Sigmoid colon (tissue), 7 donors: ENCODE measurements around the gene LRRC47. TPM values are rescaled to one million over a fixed set of nuclear protein-coding genes. Genes with fewer than 3 reads are reported as not detected.
A peak's percentile ranks its signal among the peaks of the same experiment; 100 is the strongest.

Experiments
- DNase-seq: peaks from one replicate; pipeline ENCODE4 v3.0.0-alpha.2; 2019
- H3K27ac ChIP-seq, 4 donors: fragments of 200-600 bp; sonication (generic); one replicate each; pipeline ENCODE4 v1.5.1; 2016 to 2019; ENCODE audit warnings: mild to moderate bottlenecking in 1 of 4
- H3K27me3 ChIP-seq, 3 donors: fragments of 200-600 bp; sonication (generic); one replicate each; pipeline ENCODE4 v1.5.1; 2019; ENCODE audit warnings: mild to moderate bottlenecking in 1 of 3
- H3K36me3 ChIP-seq, 4 donors: fragments of 200-600 bp; sonication (generic); one replicate each; pipeline ENCODE4 v1.5.1; 2016 to 2019
- H3K4me1 ChIP-seq, 4 donors: fragments of 200-600 bp; sonication (generic); one replicate each; pipeline ENCODE4 v1.5.1; 2017 to 2019
- H3K4me3 ChIP-seq, 4 donors: fragments of 200-600 bp; sonication (generic); one replicate each; pipeline ENCODE4 v1.5.1; 2017 to 2019; ENCODE audit warnings: mild to moderate bottlenecking in 2 of 4, moderate library complexity in 1 of 4
- H3K9me3 ChIP-seq, 4 donors: fragments of 200-600 bp in 3 of 4; sonication (generic) in 3 of 4; one replicate each; pipeline versions ENCODE4 v1.5.1 to v1.6.1; 2013 to 2019
- EP300 ChIP-seq, 4 donors: sonication (generic); formaldehyde crosslinking; IDR thresholded peaks; one replicate each; pipeline ENCODE4 v1.6.1; 2017; ENCODE audit warnings: antibody characterized with exemption in 4 of 4
- POLR2A ChIP-seq, 2 donors: fragments of 450-650 bp; IDR thresholded peaks; one replicate each; pipeline ENCODE4 v1.6.1; 2016; ENCODE audit warnings: antibody characterized with exemption in 2 of 2, mild to moderate bottlenecking in 2 of 2, moderate library complexity in 2 of 2
- POLR2AphosphoS5 ChIP-seq, 4 donors: sonication (generic); formaldehyde crosslinking; IDR thresholded peaks; one replicate each; pipeline ENCODE4 v1.6.1; 2017; ENCODE audit warnings: antibody characterized with exemption in 4 of 4
- WGBS, 2 donors: extraction: QIAGEN DNeasy Blood & Tissue Kit; methylation state at CpG; one replicate each; pipeline ENCODE4 v1.1.7; 2013; 5-methylcytosine and 5-hydroxymethylcytosine counted together
- intact Hi-C: fragments of 100-400 bp; cut with DNase I; formaldehyde crosslinking; loops from one replicate; pipeline ENCODE4 v1.15.1; 2023
- polyA plus RNA-seq, 3 donors: library from polyadenylated mRNA; stranded (reverse); fragments of 200-250 nt; gene quantifications; one replicate each; pipeline ENCODE4 v1.2.3, GENCODE V29; 2013
- total RNA-seq, 4 donors: library from RNA; depleted of rRNA; stranded (reverse); fragments of >200 nt; gene quantifications; one replicate each; pipeline ENCODE4 v1.1.0, GENCODE V29; 2016
- TF ChIP-seq, protein P1 (sequence below), 4 experiments: fragments of 450-650 bp in 3 of 4; fragments of 200-600 bp in 1 of 4; IDR thresholded peaks; one replicate each; pipeline ENCODE4 v1.5.1; 2016 to 2019; ENCODE audit warnings: antibody characterized with exemption in 4 of 4, mild to moderate bottlenecking in 3 of 4, moderate library complexity in 2 of 4
- donor health status: healthy with polysubstance abuse.
- donor health status: Bipolar disorder and iron deficiency.
- donor health status: healthy.

LRRC47 gene
- total and polyA plus RNA-seq, 7 donors = 11.4 to 36.4 (median 26.7) TPM

DNA sequence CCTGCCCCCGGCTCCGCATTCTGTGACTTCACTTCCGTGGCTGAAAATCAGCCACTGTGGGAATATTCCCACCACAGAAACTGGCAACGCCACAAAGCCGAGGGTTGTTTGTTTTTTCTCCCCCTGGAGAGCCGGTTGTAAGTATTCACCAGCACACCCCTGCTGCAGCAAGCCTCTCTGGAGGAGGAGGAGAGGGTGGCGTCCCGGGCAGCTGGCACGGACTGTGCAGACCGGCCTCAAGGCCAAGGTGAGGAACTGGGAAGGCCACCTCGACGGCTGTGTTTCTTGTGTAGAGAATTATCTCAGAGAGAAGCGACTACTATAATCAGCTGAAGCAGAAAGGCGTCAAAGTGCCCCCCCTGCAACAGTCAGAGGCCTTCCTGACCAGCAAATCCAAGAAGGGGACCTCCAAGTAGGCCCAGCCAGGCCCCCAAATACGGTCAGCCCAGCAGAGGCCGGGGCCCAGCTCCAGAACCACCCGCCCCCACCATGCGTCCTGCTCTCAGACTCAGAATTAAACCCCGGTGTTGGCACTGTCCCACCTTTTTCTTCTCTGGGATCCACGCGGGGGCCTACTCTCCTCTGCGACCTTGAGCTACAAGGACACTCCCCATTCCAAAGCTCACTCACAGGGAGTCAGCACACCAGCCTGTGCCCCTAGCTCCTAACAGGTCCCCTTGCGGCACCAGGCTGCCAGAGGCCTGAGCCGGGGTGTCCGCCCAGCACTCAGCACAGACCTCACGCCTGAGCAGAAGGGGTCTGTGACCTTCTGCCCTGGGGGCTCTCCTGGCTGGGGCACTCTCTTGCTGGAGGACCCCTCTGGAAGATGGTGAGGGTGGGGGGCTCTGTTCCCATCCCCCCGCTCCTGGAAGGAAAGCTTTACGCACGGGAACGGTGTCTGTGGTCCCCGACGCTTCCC lies 24.9 kb downstream of the LRRC47 start:
- whole genome bisulfite sequencing, 2 donors = 40 to 59% methylated on average over 32 of the region's 32 CpGs
- Histone ChIP-seq H3K27ac (peak overlapping the region; percentile 43 to 89 (median 70)), H3K9me3 (no peaks in the 10 kb centered on the region), H3K36me3 (no peaks in the 10 kb centered on the region), H3K27me3 (no peaks in the 10 kb centered on the region), H3K4me3 (peak overlapping the region; percentile 47 to 86 (median 68)), H3K4me1 (peaks cover 0 to 38% (median 32%) of the 10 kb centered on the region in 4 donors)
- no peak for DNase-seq
- TF ChIP-seq POLR2AphosphoS5 (IDR thresholded peaks at IDR 0.05) = no peak
- TF ChIP-seq, protein P1, sequence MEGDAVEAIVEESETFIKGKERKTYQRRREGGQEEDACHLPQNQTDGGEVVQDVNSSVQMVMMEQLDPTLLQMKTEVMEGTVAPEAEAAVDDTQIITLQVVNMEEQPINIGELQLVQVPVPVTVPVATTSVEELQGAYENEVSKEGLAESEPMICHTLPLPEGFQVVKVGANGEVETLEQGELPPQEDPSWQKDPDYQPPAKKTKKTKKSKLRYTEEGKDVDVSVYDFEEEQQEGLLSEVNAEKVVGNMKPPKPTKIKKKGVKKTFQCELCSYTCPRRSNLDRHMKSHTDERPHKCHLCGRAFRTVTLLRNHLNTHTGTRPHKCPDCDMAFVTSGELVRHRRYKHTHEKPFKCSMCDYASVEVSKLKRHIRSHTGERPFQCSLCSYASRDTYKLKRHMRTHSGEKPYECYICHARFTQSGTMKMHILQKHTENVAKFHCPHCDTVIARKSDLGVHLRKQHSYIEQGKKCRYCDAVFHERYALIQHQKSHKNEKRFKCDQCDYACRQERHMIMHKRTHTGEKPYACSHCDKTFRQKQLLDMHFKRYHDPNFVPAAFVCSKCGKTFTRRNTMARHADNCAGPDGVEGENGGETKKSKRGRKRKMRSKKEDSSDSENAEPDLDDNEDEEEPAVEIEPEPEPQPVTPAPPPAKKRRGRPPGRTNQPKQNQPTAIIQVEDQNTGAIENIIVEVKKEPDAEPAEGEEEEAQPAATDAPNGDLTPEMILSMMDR (IDR thresholded peaks at IDR 0.05) = no peak
- no peak for TF ChIP-seq POLR2A (IDR thresholded peaks at IDR 0.05)
- no peak for TF ChIP-seq EP300 (IDR thresholded peaks at IDR 0.05)
- intact Hi-C loops = loop anchor here (2.0 kb wide), 2 partner anchors 25 kb away; partner anchors contain the start of gene LRRC47

DNA sequence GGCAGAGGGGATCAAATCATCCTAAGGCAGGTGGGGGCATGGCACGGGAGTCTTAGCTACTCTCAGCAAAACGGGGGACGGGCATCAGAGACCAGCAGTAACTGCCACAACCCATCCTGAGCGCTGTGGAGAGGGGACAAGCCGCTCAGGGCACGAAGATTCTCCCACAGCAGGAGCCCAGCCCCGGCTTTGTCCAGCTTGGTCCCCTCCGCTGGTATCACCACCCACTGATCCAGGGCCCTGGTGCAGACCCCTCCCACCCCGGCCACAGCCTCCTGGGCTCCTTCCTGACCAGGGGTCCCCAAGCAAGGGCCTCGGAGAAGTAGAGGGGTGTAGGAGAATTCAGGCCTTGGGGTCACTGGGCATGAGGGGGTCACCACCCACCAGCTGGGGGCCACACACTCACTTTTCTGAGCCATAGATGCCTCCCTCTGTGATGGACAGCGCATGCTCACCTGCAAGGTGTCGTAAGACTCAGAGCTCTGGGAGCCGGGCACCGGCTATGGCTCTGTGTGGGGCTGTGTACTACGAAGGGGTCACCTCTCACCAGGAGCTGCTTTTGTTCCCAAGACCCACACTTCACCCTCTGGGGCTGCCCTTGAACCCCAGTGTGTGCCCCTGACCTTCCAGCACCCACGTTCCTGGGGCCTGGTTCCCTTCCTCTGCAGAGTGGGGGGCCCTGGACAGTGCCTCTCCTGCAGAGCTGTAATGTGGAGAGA lies 26.1 kb downstream of the LRRC47 start:
- Histone ChIP-seq H3K36me3 (no peaks in the 10 kb centered on the region), H3K4me1 (peaks cover 0 to 27% (median 24%) of the 10 kb centered on the region in 4 donors), H3K9me3 (no peaks in the 10 kb centered on the region), H3K27me3 (no peaks in the 10 kb centered on the region), H3K4me3 (no peak overlapping the region), H3K27ac (no peak overlapping the region)
- 88 to 89% methylated on average over 16 of the region's 16 CpGs for WGBS, 2 donors
- TF ChIP-seq POLR2A (IDR thresholded peaks at IDR 0.05) = no peak
- no peak for TF ChIP-seq POLR2AphosphoS5 (IDR thresholded peaks at IDR 0.05)
- TF ChIP-seq, protein P1 (IDR thresholded peaks at IDR 0.05) = no peak
- no peak for TF ChIP-seq EP300 (IDR thresholded peaks at IDR 0.05)
- no peak for DNase-seq
- intact Hi-C loops = no loop called here

DNA sequence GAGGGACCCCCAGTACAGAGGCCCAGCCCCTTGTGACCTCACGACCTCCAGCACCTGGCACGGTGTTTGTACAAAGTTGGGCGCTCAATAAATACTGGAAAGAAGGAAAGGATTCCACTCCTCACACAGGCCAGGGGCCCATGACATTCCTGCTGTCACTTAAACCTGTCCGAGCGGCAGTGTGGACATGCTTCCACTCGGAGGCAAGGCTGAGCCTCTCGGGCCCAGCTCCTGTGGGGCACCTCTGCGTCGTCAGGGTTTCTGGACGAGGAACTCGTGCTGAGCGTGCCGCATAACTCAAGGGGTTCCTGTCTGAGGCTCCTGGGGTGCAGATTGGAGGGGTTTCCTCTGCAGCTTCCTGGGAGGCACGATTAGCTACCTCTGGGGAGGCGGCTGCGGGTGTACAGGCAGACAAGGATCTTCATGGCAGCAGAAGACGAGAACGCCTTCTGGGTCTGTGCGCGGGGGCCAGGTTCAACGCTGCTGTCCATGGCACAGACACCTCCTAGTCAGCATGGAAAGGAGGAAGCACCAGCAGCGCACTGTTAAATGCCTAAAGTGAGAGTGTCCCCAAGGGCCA lies 27.4 kb downstream of the LRRC47 start:
- H3K27me3 ChIP-seq = no peaks in the 10 kb centered on the region
- no peaks in the 10 kb centered on the region for H3K36me3 ChIP-seq
- 83 to 89% methylated on average over 22 of the region's 22 CpGs for WGBS, 2 donors
- intact Hi-C loops = no loop called here
- no peak for TF ChIP-seq POLR2A (IDR thresholded peaks at IDR 0.05)
- no peak for TF ChIP-seq EP300 (IDR thresholded peaks at IDR 0.05)
- TF ChIP-seq, protein P1 (IDR thresholded peaks at IDR 0.05) = no peak
- TF ChIP-seq POLR2AphosphoS5 (IDR thresholded peaks at IDR 0.05) = no peak
- peaks cover 0 to 25% (median 22%) of the 10 kb centered on the region in 4 donors for H3K4me1 ChIP-seq
- no peaks in the 10 kb centered on the region for H3K9me3 ChIP-seq
- H3K27ac ChIP-seq = no peak overlapping the region
- H3K4me3 ChIP-seq = no peak overlapping the region
- DNase-seq = no peak

DNA sequence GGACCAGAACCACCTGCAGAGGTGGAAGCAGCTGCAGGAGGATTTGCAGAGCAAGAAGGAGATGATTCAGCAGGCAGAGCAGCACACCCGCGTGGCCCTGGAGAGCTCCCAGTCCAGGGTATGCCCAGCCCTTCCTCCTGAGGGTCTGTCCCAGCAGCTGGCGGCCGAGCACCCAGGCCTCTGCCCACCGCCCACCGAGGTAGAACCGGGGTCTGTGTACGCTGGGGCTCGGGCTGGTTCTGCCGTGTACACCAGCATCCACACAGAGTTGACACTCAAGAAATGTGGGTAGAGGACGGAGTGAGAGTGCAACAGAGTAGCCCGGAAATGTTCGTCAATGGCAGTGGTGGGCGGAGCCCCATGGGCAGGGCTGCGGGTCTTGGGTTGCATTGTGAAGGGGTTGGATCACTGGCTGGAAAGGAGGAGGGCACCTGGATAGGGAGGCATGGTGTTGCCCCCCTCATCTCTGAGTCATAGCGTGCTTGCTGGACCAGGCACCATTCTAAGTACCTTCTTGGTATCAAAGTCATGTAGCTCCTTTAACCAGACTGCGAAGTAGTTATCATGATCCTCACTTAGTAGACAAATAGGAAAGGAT lies 28.9 kb downstream of the LRRC47 start:
- Histone ChIP-seq H3K4me3 (no peak overlapping the region), H3K36me3 (no peaks in the 10 kb centered on the region), H3K27me3 (peaks cover 0 to 13% (median 6%) of the 10 kb centered on the region in 3 donors), H3K4me1 (peaks cover 0 to 15% (median 13%) of the 10 kb centered on the region in 4 donors), H3K9me3 (no peaks in the 10 kb centered on the region), H3K27ac (no peak overlapping the region)
- 88 to 92% methylated on average over 17 of the region's 17 CpGs for WGBS, 2 donors
- intact Hi-C loops = no loop called here
- no peak for DNase-seq
- TF ChIP-seq EP300 (IDR thresholded peaks at IDR 0.05) = no peak
- TF ChIP-seq POLR2A (IDR thresholded peaks at IDR 0.05) = no peak
